Measurements from ENCODE around the gene ELP4.

GRCh38 chr11:31690041-31690440 lies 180.5 kb downstream of the ELP4 start:
- TF ChIP-seq, protein P1, sequence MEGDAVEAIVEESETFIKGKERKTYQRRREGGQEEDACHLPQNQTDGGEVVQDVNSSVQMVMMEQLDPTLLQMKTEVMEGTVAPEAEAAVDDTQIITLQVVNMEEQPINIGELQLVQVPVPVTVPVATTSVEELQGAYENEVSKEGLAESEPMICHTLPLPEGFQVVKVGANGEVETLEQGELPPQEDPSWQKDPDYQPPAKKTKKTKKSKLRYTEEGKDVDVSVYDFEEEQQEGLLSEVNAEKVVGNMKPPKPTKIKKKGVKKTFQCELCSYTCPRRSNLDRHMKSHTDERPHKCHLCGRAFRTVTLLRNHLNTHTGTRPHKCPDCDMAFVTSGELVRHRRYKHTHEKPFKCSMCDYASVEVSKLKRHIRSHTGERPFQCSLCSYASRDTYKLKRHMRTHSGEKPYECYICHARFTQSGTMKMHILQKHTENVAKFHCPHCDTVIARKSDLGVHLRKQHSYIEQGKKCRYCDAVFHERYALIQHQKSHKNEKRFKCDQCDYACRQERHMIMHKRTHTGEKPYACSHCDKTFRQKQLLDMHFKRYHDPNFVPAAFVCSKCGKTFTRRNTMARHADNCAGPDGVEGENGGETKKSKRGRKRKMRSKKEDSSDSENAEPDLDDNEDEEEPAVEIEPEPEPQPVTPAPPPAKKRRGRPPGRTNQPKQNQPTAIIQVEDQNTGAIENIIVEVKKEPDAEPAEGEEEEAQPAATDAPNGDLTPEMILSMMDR (IDR thresholded peaks at IDR 0.05; ENCODE audit: low read depth, low read length) = no peak
- TF ChIP-seq POLR2A (IDR thresholded peaks at IDR 0.05; ENCODE audit: extremely low read depth, insufficient read length) (no peak), MYC (IDR thresholded peaks at IDR 0.05; ENCODE audit: low read depth, low read length) (no peak)

Measured in NB4 (cell line).